HG03460 (cell line): ENCODE measurements around the gene SMG1.
"Not testable (repeated sequence)": the region's sequence is repeated elsewhere in the genome, so short reads cannot be mapped to it uniquely, and the experiment has no call there.

Experiments used
- ATAC-seq: cut with Tn5 transposase; IDR thresholded peaks from one replicate; pipeline ENCODE4 v1.9.1; 2021; ENCODE audit not compliant: unreplicated experiment

The SMG1 gene

DNA sequence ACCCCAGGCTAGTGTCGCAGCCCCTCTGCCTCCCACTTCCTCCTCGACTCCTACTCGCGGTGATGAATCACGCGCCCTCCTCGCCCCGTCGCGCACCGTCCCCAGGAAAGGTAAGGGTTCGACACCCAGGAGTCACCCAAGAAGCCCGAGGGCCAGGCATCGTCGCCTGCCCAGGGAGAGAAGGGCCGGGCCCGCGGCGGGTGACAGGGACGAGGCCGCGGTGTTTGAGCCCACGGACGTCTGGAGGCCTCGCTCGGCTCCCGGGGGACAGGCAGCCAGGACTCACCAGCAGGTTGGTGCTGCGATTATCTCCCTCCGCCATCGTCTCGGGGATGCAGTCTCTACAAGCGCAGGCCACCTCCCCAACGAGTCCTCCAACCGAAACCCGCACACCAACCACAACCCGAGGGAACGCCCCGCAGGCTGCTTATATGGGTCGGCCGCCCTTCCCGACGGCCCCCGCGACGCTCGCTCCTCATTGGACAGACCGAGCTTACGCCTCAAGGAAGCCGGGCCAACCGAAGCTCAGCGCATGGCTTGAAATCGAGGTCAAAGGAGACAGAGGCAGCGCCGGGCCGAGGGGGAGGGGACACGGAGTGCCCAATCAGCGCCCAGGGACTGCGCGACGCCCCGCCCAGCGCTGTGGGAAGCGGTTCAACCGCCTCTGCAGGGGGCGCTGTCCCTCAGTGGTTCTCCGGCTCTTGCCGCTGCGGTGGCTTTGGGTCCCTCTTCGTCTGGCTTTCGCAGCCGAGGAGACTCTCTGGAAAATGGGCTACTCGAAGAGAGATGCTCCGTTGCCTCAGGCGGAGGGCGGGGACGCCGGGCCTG lies 124.8 kb downstream of the SMG1 start, which contains the start of gene ARL6IP1:
TSS of gene ARL6IP1 (minus strand) at position 405 of the 828 bp plus-strand sequence. CDS start at position 322, 83 bp downstream.
- peak; percentile 91 for ATAC-seq

DNA sequence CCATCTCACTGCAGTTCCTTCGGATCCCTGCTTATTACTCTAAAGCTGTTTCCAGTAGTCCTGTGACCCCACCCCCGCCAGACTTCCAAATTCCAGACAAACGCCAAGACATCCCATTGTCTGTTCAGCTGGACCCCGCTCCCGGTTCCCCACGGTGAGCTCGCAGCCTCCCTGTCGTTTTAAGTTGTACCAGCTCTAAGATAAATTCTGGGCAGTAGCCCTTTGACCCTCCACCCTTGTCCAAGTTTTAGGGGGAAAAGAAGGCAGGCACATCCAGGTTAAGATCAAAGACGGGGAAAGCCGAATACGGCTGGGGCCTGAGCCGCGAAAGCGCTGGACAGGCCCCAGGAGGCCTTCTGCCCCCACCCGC lies 125.4 kb downstream of the SMG1 start:
- ATAC-seq: peak; percentile 1

DNA sequence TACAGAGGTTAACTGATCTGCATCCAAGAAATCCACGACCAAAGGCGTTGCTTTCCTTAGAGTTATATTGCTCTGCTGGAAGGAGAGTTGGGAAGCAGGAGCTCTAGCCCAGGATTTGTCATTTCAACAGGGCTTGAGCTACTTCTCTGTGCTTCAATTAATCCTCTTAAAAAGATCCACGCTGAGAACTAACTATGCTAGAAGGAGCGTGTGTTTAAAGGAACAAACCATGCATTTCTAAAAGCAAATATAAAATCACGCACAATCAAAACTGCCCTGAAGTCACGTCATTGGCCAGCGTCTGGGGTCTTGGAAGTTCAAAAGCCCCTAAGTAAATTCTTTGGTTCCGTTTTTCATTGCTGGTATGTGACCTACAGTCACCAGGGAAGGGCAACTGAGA lies 125.9 kb downstream of the SMG1 start:
- no peak for ATAC-seq

GRCh38 chr16:18799500-18799899 lies 126.7 kb downstream of the SMG1 start:
- ATAC-seq: no peak

GRCh38 chr16:18797746-18798145 lies 128.5 kb downstream of the SMG1 start:
- ATAC-seq: no peak

DNA sequence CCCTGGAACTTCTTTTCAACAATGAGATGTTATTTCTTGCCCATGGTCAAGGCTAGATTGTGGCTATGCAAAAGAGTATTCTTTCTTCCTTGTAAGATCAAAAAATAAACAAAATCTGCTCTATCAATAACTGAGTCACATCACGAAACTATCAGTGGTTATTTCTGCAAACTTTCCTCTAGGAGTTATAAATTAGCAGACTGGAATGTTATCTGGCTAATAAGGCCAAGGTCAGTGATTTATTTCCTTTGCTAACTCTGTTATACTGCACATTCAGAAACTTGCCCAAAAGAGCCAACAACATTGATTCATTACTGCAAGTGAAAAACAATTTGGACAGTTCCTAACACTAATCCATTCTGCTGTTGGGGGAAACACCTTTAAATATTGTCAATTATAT lies 129.8 kb downstream of the SMG1 start:
- no peak for ATAC-seq

DNA sequence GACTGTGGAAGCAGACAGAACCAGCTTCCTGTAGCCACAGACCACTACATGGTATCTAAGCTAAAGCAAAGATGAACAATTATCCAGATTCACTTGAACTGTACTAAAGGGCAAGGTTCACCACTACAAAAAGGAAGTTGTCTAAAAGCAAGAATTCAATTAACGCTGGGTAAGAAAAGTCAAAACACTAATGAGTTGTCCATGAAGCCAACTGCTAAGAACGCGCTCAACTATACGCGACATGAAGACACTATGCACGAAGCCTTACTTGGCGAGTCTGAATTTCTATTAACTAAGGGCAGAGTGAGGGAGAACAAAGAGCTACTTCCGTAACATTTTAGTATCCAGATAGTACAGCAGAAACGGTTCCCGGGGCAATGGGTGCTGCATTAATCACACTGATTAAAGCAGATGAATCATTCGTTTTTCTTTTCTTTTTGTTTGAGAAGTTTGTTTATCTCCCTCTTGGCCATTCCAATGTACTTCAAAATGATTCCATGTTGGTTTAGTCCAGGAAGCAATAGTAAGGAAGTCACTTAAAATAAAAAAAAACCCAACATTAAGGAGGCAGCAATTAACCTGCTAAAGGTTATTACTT lies 133.3 kb downstream of the SMG1 start:
- ATAC-seq: no peak

DNA sequence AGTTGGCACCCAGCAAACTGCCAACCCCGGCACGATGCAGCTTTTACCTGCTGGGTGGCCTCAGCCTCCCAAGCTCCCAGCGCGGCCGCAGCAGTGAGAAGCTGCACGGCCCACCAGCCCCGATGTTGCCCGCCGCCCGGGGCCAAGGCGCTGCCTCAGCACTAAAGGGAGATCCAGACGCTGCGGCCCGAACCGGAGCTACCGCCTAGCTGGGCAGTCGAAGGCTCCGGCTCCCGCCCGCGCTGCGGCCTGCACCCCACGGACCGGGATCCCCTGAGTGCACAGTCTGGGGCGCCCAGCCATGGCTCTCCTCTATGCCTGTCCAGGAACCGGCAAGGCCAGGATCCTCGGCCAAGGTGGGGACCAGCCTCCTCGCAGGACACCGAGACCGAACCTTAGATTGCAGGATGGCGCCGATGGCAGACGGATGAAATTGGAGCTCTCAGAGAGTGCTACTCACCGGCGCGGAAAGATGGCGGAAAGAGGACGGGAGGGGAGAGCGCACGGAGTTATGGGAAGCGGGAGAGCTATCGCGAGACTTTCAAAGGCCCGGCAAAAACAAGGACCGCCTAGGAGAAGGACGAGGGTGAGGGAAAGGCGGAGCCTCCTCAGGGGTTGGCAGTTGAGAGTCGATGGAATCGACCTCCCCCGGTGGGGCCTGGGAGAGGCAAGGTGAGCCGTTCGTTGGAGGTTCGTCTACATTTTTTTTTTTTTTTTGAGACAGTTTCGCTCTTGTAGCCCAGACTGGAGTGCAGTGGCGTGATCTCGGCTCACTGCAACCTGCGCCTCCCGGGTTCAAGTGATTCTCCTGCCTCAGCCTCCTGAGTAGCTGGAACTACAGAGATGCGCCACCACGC lies 136.1 kb downstream of the SMG1 start, which contains the start of gene RPS15A:
TSS of gene RPS15A (minus strand) at position 485 of the 857 bp plus-strand sequence. CDS start 1,221 bp downstream, outside the sequence.
- peak; percentile 87 for ATAC-seq

GRCh38 chr16:18789515-18789849 lies 136.7 kb downstream of the SMG1 start:
- ATAC-seq: no peak

- ATAC-seq: no peak
Measured at GRCh38 chr16:18788828-18789514, 137.2 kb downstream of the SMG1 start.

- ATAC-seq: no peak
Measured at GRCh38 chr16:18784917-18785623, 141.1 kb downstream of the SMG1 start.

DNA sequence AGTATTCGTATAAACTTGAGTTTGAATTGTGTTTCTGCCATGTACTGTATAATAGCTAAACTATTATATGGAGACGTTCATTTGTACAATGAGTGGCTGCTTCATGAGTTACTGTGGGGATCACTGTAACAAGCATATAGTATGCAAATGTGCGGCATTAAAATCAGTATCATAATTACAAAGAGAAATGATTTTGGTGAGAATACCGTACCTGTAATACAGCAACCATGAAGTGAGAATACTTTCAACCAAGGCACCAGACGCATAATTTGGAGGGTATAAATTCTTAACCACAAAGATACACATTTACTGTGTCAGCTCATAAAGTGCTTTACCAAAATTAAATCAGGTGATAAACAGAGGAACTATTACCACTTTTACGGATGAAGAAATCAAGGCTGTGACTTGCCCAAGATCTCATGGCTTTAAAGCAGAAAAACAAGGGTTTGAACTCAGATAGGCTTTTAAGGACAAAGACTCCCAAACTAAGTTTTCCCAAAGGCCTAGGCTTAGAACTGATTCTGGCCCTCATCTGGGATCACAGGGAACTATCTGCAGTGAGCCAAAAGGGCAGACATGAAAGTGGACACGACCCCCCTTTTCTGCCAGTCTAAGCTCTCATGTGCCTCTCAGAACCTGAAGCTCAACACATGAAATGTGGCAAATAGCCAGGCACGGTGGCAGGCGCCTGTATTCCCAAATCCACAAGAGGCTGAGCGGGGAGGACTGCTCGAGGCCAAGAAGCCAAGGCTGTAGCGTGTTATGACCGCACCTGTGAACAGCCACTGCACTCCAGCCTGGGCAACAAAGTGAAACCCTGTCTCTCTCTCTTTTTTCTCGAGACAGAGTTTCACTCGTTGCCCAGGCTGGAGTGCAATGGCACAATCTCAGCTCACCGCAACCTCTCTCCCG lies 142.5 kb downstream of the SMG1 start:
- no peak for ATAC-seq

DNA sequence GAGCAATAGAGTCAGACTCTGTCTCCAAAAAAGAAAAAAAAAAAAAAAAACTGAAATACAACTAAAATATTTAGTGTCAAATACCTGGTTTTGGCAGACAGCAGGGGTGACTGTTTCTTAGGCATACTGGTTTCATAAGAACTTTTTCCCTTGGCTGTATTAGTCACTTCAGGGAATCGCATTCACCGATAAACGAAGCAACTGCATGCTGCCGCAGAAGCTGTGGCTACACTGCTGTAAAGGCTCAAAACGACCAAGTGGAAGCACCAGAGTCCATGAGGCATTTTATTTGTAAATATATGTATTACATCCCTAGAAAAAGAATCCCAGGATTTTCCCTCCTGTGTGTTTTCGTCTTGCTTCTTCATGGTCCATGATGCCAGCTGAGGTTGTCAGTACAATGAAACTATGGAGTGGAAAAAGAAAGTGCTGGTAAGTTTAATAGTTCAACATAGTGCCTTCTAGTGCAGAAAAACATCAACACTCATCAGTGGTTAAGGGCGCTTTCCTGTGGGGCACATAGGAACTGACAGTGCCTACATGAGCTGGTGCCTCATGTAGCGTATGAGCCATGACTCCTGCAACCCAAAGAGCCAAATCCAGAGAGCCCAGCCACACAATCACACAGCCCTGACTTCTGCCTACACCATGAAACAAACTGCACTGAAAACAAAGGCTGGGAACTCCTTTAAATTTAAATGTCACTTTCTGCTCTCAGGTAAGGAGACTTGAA lies 143.3 kb downstream of the SMG1 start:
- ATAC-seq: no peak

GRCh38 chr16:18781232-18781631 lies 145.0 kb downstream of the SMG1 start:
- ATAC-seq: not testable (repeated sequence)

GRCh38 chr16:18780460-18781026 lies 145.7 kb downstream of the SMG1 start:
- ATAC-seq: not testable (repeated sequence)

- ATAC-seq: not testable (repeated sequence)
Measured at GRCh38 chr16:18777664-18778063, 148.5 kb downstream of the SMG1 start.

DNA sequence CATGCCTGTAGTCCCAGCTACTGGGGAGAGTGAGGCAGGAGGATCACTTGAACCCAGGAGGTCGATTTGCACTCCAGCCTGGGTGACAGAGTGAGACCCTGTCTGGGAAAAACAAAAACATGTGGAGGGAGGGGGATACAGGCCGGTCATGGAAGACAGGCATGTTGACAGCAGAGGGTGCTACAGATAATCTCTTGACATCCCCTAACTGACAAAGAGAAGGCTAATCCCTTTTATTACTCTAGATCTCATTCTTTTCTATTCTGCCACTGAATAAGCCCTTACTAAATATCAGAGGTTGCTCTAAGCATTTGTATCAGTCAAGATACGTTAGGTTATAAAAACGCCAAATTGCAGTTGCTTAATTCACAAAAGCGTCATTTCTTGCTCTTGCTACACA lies 149.9 kb downstream of the SMG1 start:
- not testable (repeated sequence) for ATAC-seq

DNA sequence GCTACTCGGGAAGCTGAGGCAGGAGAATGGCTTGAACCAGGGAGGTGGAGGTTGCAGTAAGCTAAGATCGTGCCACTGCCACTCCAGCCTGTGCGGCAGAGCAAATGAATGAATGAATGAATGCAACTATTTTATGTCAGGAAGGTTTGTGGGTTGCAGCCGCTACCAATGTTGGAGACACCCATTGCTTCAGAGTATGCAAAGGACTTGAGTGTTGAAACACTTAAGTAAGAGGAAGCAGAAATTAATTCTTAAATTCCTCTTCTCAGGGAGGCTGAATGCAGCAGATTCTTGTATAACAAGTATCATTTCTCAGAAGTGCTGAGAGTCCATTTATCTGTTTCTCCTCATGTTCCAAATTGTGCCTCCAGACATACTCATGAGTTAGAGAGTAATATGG lies 151.6 kb downstream of the SMG1 start:
- ATAC-seq: not testable (repeated sequence)
